Thoracic aorta (tissue), 2 donors: ENCODE measurements around the gene WWC1. TPM values are rescaled to one million over a fixed set of nuclear protein-coding genes. Genes with fewer than 3 reads are reported as not detected.

ENCODE experiments used
- ATAC-seq: fragments of 150-250 bp; one replicate; pipeline ENCODE4 v1.8.0; 2017; ENCODE audit warnings: low read depth; ENCODE audit not compliant: insufficient number of reproducible peaks, low FRiP score
- DNase-seq: peaks from one replicate; pipeline ENCODE4 v3.0.0-alpha.2; 2020; ENCODE audit warnings: low spot score
- H3K27ac ChIP-seq, 2 donors: fragments of 200-600 bp; sonication (generic); 1 replicate in 1 of 2; 2 replicates in 1 of 2; pipeline ENCODE4 v1.5.1; 2016; ENCODE audit warnings: mild to moderate bottlenecking in 2 of 2, moderate library complexity in 2 of 2
- H3K27me3 ChIP-seq: fragments of 200-600 bp; sonication (generic); replicated peaks from 2 replicates; pipeline ENCODE4 v1.6.0; 2016; ENCODE audit warnings: mild to moderate bottlenecking; ENCODE audit not compliant: insufficient read depth
- H3K36me3 ChIP-seq: fragments of 200-600 bp; sonication (generic); one replicate; pipeline ENCODE4 v1.5.1; 2016
- H3K4me1 ChIP-seq, 2 donors: fragments of 200-600 bp; sonication (generic); 1 replicate in 1 of 2; 2 replicates in 1 of 2; pipeline versions ENCODE4 v1.5.1 to v1.6.0; 2016; ENCODE audit warnings: low read depth in 2 of 2, mild to moderate bottlenecking in 1 of 2; ENCODE audit not compliant: control insufficient read depth in 1 of 2
- H3K4me3 ChIP-seq: fragments of 200-600 bp; sonication (generic); 2 replicates; pipeline ENCODE4 v1.5.1; 2016; ENCODE audit warnings: mild to moderate bottlenecking
- H3K9me3 ChIP-seq: fragments of 200-600 bp; sonication (generic); 2 replicates; pipeline ENCODE4 v1.5.1; 2016
- total RNA-seq, 2 donors: library from RNA; depleted of rRNA; stranded (reverse); fragments of >200 nt; gene quantifications; one replicate each; pipeline versions ENCODE4 v1.1.0 to v1.2.3, GENCODE V29; 2016
- TF ChIP-seq, protein P1 (sequence below): fragments of 200-600 bp; sonication (generic); IDR thresholded peaks from one replicate; pipeline ENCODE4 v1.5.1; 2019; ENCODE audit warnings: antibody characterized with exemption

The WWC1 gene
- total RNA-seq, 2 donors from 2014 or later: 3.6 TPM; not detected in 1

DNA sequence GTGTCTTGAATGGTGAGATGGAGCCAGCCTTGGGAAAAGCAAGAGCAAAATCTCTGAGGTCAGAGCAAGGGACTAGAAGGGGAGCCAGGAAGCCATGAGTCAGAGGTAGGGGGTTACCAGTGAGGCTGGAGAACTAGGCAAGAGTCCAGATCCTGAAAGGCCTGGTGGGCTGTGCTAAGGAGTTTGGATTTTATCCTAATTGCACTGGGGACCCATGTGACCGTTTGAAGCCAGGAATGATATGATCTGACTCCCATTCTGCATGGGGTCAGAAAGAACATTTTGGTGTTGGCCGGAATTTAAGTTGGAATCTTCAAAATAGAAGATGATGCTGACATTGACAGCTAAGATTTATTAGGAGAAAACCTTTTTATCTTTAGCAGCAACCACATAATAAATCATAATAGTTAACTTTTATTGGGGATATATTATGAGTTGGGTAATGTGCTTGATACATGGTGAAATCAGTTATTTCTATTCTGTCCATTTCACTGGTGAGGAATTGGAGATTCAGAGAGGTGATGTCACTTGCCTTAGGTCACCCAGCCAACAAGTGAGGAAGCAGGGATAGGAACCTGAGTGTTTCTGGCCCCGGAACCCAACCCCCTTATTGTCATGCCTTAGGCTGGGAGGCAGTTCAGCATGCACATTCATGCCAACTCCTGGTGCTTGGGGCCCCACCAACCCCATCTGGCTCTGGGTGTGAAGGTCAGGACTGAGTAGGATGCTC is 133.3 kb downstream of the WWC1 start:
- Histone ChIP-seq H3K4me3 (no peak overlapping the region), H3K27ac (no peak overlapping the region), H3K27me3 (no peaks in the 10 kb centered on the region), H3K9me3 (no peaks in the 10 kb centered on the region), H3K4me1 (no peaks in the 10 kb centered on the region), H3K36me3 (no peaks in the 10 kb centered on the region)
- DNase-seq: no peak
- TF ChIP-seq, protein P1, sequence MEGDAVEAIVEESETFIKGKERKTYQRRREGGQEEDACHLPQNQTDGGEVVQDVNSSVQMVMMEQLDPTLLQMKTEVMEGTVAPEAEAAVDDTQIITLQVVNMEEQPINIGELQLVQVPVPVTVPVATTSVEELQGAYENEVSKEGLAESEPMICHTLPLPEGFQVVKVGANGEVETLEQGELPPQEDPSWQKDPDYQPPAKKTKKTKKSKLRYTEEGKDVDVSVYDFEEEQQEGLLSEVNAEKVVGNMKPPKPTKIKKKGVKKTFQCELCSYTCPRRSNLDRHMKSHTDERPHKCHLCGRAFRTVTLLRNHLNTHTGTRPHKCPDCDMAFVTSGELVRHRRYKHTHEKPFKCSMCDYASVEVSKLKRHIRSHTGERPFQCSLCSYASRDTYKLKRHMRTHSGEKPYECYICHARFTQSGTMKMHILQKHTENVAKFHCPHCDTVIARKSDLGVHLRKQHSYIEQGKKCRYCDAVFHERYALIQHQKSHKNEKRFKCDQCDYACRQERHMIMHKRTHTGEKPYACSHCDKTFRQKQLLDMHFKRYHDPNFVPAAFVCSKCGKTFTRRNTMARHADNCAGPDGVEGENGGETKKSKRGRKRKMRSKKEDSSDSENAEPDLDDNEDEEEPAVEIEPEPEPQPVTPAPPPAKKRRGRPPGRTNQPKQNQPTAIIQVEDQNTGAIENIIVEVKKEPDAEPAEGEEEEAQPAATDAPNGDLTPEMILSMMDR: no peak
- ATAC-seq: no peak

DNA sequence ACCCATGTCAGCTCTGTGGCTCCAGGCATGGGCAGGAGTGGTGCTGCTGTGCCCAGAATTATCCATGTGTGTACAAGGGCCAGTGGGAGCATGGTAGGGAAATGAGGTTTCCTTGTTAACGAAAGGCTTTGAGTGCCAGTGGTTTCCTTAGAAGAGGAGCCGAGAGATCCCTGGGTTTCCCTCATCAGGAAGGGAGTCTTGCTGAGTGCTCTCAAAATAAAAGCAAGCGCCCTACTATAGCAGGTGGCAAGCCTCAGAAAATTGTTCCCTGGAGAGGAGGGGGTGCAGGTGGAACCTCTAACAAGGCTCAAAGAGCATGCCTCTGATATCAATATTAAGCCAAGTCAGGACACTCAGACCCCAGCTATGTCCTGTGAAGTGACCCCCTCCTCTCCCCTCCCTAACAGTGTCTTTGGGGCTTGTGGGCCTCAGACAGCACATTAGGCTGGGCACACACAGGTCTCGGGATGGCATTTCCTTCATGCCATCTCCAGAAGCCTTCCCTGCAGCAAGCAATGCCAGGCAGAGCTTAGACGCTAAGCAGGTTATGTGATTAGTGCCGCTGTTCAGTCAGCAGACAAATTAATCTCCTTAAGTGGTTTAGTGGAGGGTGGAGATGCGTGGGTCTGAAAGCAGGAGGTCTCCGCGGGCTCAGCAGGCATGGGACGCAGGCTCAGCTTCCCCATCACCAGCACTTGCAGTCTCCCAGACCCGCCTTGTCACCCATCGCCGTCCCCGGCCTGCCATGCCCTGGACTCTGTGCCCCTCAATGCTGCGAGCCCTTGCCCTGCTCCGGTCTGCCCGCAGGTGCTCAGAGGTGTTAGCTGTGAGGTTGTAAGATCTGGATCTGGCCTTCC is 134.8 kb downstream of the WWC1 start:
- ATAC-seq (no peak), DNase-seq (no peak)
- no peak overlapping the region for H3K27ac ChIP-seq
- no peaks in the 10 kb centered on the region for H3K9me3 ChIP-seq
- TF ChIP-seq, protein P1: no peak
- no peaks in the 10 kb centered on the region for H3K4me1 ChIP-seq
- no peaks in the 10 kb centered on the region for H3K36me3 ChIP-seq
- H3K27me3 ChIP-seq: no peaks in the 10 kb centered on the region
- H3K4me3 ChIP-seq: no peak overlapping the region

DNA sequence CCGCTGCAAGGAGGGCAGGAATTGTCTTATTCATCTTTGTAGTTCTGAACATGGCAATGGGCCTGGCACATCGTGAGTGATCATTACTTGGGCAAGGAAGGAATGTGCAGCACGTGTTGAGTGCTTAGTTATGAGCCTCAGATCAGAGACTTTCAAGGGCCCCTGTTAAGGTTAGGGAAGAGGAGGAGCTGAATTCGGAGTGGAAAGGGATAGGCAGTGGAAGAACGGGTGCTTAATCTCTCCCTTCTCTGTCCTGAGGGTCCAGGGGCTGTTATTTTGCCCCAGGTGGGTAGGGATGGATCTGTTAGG is 135.4 kb downstream of the WWC1 start:
- no peaks in the 10 kb centered on the region for H3K27me3 ChIP-seq
- H3K36me3 ChIP-seq: no peaks in the 10 kb centered on the region
- DNase-seq (no peak), ATAC-seq (no peak)
- TF ChIP-seq, protein P1: no peak
- no peak overlapping the region for H3K27ac ChIP-seq
- H3K4me1 ChIP-seq: no peaks in the 10 kb centered on the region
- no peak overlapping the region for H3K4me3 ChIP-seq
- no peaks in the 10 kb centered on the region for H3K9me3 ChIP-seq

DNA sequence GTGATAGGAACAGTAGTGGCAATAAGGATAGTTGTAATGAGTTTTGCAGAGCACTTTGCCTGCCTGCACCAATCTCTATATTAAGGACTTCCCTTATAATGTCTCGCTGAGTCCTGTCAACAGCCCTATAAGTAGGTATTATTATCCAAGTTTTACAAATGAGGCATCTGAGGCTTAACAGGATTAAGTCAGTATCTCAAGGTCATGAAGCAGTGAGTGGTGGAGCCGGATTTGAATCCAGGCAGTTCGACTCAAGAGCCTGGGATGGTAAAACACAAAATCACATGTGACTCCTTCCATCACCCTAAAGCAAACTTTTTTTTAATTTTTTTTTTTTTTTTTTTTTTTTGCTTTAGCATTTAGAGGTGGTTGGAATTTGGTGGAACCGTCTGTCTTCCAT is 135.8 kb downstream of the WWC1 start:
- no peak overlapping the region for H3K4me3 ChIP-seq
- H3K9me3 ChIP-seq: no peaks in the 10 kb centered on the region
- no peak for ATAC-seq

DNA sequence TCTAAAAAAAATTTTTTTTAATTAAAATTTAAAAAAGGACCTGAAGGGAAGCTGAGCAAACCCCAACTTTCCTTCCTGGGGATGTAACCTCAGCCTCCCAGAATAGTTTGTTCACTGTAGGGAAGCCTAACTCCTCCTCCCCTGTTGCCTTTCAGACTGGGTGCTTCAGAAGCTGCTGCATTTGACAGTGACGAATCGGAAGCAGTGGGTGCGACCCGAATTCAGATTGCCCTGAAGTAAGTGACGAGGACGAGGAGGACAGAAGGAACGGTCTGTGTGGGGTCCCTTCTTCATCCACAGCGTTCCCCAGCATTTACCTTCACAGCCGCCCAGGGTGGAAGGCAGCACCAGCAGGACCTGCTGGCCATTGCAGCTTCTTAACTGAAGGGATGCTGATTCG is 137.1 kb downstream of the WWC1 start:
- H3K27me3 ChIP-seq: no peaks in the 10 kb centered on the region
- H3K27ac ChIP-seq: no peak overlapping the region
- TF ChIP-seq, protein P1: no peak
- no peaks in the 10 kb centered on the region for H3K9me3 ChIP-seq
- no peaks in the 10 kb centered on the region for H3K36me3 ChIP-seq
- ATAC-seq (no peak), DNase-seq (no peak)
- no peaks in the 10 kb centered on the region for H3K4me1 ChIP-seq
- H3K4me3 ChIP-seq: no peak overlapping the region

More for the DNA sequence above, 135.8 kb downstream of the WWC1 start:
- no peaks in the 10 kb centered on the region for H3K4me1 ChIP-seq
- TF ChIP-seq, protein P1: no peak
- no peak for DNase-seq
- H3K27me3 ChIP-seq: no peaks in the 10 kb centered on the region
- H3K27ac ChIP-seq: no peak overlapping the region
- no peaks in the 10 kb centered on the region for H3K36me3 ChIP-seq
